ENCODE measurements around the gene MAP3K7.

The MAP3K7 gene

GRCh38 chr6:90521955-90522354 lies 64.9 kb downstream of the MAP3K7 start:
- H3K4me3 ChIP-seq (ENCODE audit: control insufficient read depth, low read depth, low read length): no peak overlapping the region
- no peak for DNase-seq (ENCODE audit: low read depth)
- TF ChIP-seq, protein P1, sequence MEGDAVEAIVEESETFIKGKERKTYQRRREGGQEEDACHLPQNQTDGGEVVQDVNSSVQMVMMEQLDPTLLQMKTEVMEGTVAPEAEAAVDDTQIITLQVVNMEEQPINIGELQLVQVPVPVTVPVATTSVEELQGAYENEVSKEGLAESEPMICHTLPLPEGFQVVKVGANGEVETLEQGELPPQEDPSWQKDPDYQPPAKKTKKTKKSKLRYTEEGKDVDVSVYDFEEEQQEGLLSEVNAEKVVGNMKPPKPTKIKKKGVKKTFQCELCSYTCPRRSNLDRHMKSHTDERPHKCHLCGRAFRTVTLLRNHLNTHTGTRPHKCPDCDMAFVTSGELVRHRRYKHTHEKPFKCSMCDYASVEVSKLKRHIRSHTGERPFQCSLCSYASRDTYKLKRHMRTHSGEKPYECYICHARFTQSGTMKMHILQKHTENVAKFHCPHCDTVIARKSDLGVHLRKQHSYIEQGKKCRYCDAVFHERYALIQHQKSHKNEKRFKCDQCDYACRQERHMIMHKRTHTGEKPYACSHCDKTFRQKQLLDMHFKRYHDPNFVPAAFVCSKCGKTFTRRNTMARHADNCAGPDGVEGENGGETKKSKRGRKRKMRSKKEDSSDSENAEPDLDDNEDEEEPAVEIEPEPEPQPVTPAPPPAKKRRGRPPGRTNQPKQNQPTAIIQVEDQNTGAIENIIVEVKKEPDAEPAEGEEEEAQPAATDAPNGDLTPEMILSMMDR (IDR thresholded peaks at IDR 0.05; ENCODE audit: control insufficient read depth, insufficient read depth, low read depth, low read length, missing control alignments): no peak

GRCh38 chr6:90516074-90516660 lies 70.7 kb downstream of the MAP3K7 start:
- H3K4me3 ChIP-seq (ENCODE audit: control insufficient read depth, low read depth, low read length): no peak overlapping the region
- DNase-seq (ENCODE audit: low read depth): no peak
- TF ChIP-seq, protein P1 (IDR thresholded peaks at IDR 0.05; ENCODE audit: control insufficient read depth, insufficient read depth, low read depth, low read length, missing control alignments): no peak

- TF ChIP-seq, protein P1 (IDR thresholded peaks at IDR 0.05; ENCODE audit: control insufficient read depth, insufficient read depth, low read depth, low read length, missing control alignments): no peak
- no peak for DNase-seq (ENCODE audit: low read depth)
- H3K4me3 ChIP-seq (ENCODE audit: control insufficient read depth, low read depth, low read length): no peak overlapping the region
Measured at GRCh38 chr6:90514496-90514895, 72.4 kb downstream of the MAP3K7 start.

GRCh38 chr6:90508753-90509152 lies 78.1 kb downstream of the MAP3K7 start:
- TF ChIP-seq, protein P1 (IDR thresholded peaks at IDR 0.05; ENCODE audit: control insufficient read depth, insufficient read depth, low read depth, low read length, missing control alignments): no peak
- no peak for DNase-seq (ENCODE audit: low read depth)
- H3K4me3 ChIP-seq (ENCODE audit: control insufficient read depth, low read depth, low read length): no peak overlapping the region

GRCh38 chr6:90502866-90503407 lies 83.9 kb downstream of the MAP3K7 start:
- no peak for DNase-seq (ENCODE audit: low read depth)
- TF ChIP-seq, protein P1 (IDR thresholded peaks at IDR 0.05; ENCODE audit: control insufficient read depth, insufficient read depth, low read depth, low read length, missing control alignments): no peak
- H3K4me3 ChIP-seq (ENCODE audit: control insufficient read depth, low read depth, low read length): no peak overlapping the region

DNA sequence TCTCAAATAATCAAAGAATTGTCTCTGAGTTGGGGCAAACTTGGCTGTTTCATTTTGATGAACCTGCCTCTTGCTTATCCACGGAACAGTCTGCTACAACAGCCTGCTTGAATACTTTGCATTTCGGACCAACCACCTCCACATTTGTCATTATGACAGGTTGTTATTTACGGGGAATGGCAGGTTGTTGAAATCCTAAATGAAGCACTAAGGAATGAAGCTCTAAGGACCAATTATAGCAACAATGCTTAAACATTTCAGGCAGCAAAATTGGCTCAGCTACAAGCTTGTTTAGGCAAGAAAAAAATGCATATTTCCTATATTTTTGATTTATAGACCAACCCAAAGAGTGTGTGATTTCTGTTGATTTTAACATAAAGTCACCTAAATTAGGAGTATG lies 84.5 kb downstream of the MAP3K7 start:
- TF ChIP-seq, protein P1 (IDR thresholded peaks at IDR 0.05; ENCODE audit: control insufficient read depth, insufficient read depth, low read depth, low read length, missing control alignments): no peak
- DNase-seq (ENCODE audit: low read depth): no peak
- H3K4me3 ChIP-seq (ENCODE audit: control insufficient read depth, low read depth, low read length): no peak overlapping the region

Measured in AG09309 (cell line).